H1 (cell line): ENCODE results near the gene TMEM128. TPM values are rescaled to one million over a fixed set of nuclear protein-coding genes. Genes with fewer than 3 reads are reported as not detected.

Source experiments
- CREB1 ChIP-seq: IDR thresholded peaks from 2 replicates; pipeline ENCODE4 v1.6.1; 2012; ENCODE audit warnings: inconsistent platforms
- CTBP2 ChIP-seq: IDR thresholded peaks from 2 replicates; pipeline ENCODE4 v1.7.0; 2011; ENCODE audit warnings: borderline replicate concordance, mild to moderate bottlenecking, moderate library complexity, mixed read lengths, low read length; ENCODE audit not compliant: insufficient read depth, insufficient read length
- KDM1A ChIP-seq: fragments of 200-600, 300-600 bp; sonication (generic); IDR thresholded peaks from 2 replicates; pipeline ENCODE4 v1.7.1; 2016; ENCODE audit warnings: mild to moderate bottlenecking, low read length, borderline replicate concordance
- RXRA ChIP-seq: IDR thresholded peaks from 2 replicates; pipeline ENCODE4 v1.6.1; 2011; ENCODE audit warnings: low read depth, mild to moderate bottlenecking, low read length, moderate library complexity; ENCODE audit not compliant: insufficient read depth
- SP1 ChIP-seq: IDR thresholded peaks from 2 replicates; pipeline ENCODE4 v1.6.1; 2011; ENCODE audit warnings: low read depth, low read length
- SRF ChIP-seq: IDR thresholded peaks from 2 replicates; pipeline ENCODE4 v1.6.1; 2011; ENCODE audit warnings: mild to moderate bottlenecking, low read depth, low read length, moderate library complexity
- TBP ChIP-seq: IDR thresholded peaks from 2 replicates; pipeline ENCODE4 v1.6.1; 2011; ENCODE audit warnings: low read depth, low read length, improper control_type of control experiment
- TCF12 ChIP-seq: IDR thresholded peaks from 2 replicates; pipeline ENCODE4 v1.6.1; 2011; ENCODE audit warnings: low read depth, mild to moderate bottlenecking, low read length
- ZNF274 ChIP-seq: IDR thresholded peaks from 2 replicates; pipeline ENCODE4 v1.7.0; 2012; ENCODE audit warnings: low read length, borderline replicate concordance; ENCODE audit errors: extremely low read depth
- polyA plus RNA-seq, 7 experiments: library from polyadenylated mRNA; depleted of rRNA in 3 of 7; stranded (reverse) in 5 of 7; unstranded in 2 of 7; fragments of >200 nt in 5 of 7; fragments of 200-250 nt in 2 of 7; gene quantifications; 1 replicate in 5 of 7; 2 replicates in 1 of 7; 4 replicates in 1 of 7; pipeline versions ENCODE4 v1.2.1 to v1.2.3, GENCODE V29; 2011 to 2013; ENCODE audit warnings: missing spikeins in 2 of 7, mixed read lengths in 2 of 7
- total RNA-seq: library from RNA; stranded (reverse); fragmentation: NEBNext Ultra II Directional; extraction: Animal tissue kit (Norgen Biotek cat#: 25700); gene quantifications from 2 replicates; pipeline ENCODE4 v1.2.1, GENCODE V29; 2021
- TF ChIP-seq, protein P1 (sequence below): fragments of 300-600 bp; sonication (generic); IDR thresholded peaks from 2 replicates; pipeline ENCODE4 v1.7.1; 2012; ENCODE audit warnings: low read length, moderate library complexity, mild to moderate bottlenecking, inconsistent platforms; ENCODE audit not compliant: insufficient replicate concordance
- TF ChIP-seq, protein P2 (sequence below): IDR thresholded peaks from 2 replicates; pipeline ENCODE4 v1.6.1; 2012; ENCODE audit warnings: low read length, inconsistent platforms

The TMEM128 gene
- total and polyA plus RNA-seq, 2 of the 8 experiments (the other 6 are each of a cell fraction or from before 2014, with no cell fraction given), result 17.7 to 33.6 TPM

DNA sequence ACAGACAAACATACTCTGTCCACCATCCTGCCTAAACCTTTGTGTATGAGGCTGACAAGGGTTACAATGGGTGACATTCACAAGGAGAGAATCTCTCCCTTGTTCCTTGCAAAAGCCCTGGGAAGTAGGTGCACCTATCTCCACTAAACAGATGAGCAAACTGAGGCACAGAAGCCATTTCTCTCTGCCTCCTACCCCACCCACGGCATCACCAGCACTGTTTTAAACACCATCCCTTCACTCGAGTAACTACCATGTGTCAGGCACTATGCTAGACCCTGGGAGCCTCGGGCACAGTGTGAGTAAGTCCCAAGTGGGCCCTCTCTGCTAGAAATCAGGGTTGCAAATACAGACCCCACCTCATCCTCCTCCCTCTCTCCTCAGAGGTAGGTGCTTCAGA is 41.0 kb upstream of the TMEM128 start (continued):
- TF ChIP-seq, protein P1, sequence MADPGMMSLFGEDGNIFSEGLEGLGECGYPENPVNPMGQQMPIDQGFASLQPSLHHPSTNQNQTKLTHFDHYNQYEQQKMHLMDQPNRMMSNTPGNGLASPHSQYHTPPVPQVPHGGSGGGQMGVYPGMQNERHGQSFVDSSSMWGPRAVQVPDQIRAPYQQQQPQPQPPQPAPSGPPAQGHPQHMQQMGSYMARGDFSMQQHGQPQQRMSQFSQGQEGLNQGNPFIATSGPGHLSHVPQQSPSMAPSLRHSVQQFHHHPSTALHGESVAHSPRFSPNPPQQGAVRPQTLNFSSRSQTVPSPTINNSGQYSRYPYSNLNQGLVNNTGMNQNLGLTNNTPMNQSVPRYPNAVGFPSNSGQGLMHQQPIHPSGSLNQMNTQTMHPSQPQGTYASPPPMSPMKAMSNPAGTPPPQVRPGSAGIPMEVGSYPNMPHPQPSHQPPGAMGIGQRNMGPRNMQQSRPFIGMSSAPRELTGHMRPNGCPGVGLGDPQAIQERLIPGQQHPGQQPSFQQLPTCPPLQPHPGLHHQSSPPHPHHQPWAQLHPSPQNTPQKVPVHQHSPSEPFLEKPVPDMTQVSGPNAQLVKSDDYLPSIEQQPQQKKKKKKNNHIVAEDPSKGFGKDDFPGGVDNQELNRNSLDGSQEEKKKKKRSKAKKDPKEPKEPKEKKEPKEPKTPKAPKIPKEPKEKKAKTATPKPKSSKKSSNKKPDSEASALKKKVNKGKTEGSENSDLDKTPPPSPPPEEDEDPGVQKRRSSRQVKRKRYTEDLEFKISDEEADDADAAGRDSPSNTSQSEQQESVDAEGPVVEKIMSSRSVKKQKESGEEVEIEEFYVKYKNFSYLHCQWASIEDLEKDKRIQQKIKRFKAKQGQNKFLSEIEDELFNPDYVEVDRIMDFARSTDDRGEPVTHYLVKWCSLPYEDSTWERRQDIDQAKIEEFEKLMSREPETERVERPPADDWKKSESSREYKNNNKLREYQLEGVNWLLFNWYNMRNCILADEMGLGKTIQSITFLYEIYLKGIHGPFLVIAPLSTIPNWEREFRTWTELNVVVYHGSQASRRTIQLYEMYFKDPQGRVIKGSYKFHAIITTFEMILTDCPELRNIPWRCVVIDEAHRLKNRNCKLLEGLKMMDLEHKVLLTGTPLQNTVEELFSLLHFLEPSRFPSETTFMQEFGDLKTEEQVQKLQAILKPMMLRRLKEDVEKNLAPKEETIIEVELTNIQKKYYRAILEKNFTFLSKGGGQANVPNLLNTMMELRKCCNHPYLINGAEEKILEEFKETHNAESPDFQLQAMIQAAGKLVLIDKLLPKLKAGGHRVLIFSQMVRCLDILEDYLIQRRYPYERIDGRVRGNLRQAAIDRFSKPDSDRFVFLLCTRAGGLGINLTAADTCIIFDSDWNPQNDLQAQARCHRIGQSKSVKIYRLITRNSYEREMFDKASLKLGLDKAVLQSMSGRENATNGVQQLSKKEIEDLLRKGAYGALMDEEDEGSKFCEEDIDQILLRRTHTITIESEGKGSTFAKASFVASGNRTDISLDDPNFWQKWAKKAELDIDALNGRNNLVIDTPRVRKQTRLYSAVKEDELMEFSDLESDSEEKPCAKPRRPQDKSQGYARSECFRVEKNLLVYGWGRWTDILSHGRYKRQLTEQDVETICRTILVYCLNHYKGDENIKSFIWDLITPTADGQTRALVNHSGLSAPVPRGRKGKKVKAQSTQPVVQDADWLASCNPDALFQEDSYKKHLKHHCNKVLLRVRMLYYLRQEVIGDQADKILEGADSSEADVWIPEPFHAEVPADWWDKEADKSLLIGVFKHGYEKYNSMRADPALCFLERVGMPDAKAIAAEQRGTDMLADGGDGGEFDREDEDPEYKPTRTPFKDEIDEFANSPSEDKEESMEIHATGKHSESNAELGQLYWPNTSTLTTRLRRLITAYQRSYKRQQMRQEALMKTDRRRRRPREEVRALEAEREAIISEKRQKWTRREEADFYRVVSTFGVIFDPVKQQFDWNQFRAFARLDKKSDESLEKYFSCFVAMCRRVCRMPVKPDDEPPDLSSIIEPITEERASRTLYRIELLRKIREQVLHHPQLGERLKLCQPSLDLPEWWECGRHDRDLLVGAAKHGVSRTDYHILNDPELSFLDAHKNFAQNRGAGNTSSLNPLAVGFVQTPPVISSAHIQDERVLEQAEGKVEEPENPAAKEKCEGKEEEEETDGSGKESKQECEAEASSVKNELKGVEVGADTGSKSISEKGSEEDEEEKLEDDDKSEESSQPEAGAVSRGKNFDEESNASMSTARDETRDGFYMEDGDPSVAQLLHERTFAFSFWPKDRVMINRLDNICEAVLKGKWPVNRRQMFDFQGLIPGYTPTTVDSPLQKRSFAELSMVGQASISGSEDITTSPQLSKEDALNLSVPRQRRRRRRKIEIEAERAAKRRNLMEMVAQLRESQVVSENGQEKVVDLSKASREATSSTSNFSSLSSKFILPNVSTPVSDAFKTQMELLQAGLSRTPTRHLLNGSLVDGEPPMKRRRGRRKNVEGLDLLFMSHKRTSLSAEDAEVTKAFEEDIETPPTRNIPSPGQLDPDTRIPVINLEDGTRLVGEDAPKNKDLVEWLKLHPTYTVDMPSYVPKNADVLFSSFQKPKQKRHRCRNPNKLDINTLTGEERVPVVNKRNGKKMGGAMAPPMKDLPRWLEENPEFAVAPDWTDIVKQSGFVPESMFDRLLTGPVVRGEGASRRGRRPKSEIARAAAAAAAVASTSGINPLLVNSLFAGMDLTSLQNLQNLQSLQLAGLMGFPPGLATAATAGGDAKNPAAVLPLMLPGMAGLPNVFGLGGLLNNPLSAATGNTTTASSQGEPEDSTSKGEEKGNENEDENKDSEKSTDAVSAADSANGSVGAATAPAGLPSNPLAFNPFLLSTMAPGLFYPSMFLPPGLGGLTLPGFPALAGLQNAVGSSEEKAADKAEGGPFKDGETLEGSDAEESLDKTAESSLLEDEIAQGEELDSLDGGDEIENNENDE, result no peak
- TF ChIP-seq RXRA (no peak), SP1 (no peak), TCF12 (no peak), ZNF274 (no peak), TBP (no peak), CTBP2 (no peak), CREB1 (no peak), SRF (no peak), KDM1A (no peak)
- TF ChIP-seq, protein P2, sequence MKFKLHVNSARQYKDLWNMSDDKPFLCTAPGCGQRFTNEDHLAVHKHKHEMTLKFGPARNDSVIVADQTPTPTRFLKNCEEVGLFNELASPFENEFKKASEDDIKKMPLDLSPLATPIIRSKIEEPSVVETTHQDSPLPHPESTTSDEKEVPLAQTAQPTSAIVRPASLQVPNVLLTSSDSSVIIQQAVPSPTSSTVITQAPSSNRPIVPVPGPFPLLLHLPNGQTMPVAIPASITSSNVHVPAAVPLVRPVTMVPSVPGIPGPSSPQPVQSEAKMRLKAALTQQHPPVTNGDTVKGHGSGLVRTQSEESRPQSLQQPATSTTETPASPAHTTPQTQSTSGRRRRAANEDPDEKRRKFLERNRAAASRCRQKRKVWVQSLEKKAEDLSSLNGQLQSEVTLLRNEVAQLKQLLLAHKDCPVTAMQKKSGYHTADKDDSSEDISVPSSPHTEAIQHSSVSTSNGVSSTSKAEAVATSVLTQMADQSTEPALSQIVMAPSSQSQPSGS, result no peak
